GM06990 (cell line): ENCODE data around the gene RASGRP3.

Source experiments
- DNase-seq: peaks from one replicate; pipeline ENCODE4 v3.0.0-alpha.2; 2011; ENCODE audit not compliant: insufficient read length; ENCODE audit errors: extremely low read depth
- H3K27me3 ChIP-seq: replicated peaks from 2 replicates; pipeline ENCODE4 v1.6.0; 2011; ENCODE audit warnings: low read length; ENCODE audit not compliant: control insufficient read depth, insufficient read depth
- H3K36me3 ChIP-seq: 2 replicates; pipeline ENCODE4 v1.5.1; 2011; ENCODE audit warnings: low read length; ENCODE audit not compliant: control insufficient read depth, insufficient read depth
- H3K4me3 ChIP-seq: replicated peaks from 2 replicates; pipeline ENCODE4 v1.5.1; 2011; ENCODE audit warnings: low read depth, mild to moderate bottlenecking, control low read depth, low read length
- CTCF ChIP-seq: IDR thresholded peaks from 2 replicates; pipeline ENCODE4 v1.5.1; 2011; ENCODE audit warnings: low read length, control low read depth, mild to moderate bottlenecking, inconsistent platforms; ENCODE audit not compliant: insufficient read depth, poor library complexity, severe bottlenecking

The RASGRP3 gene

GRCh38 chr2:33614190-33614589, 137.7 kb downstream of the RASGRP3 start:
- DNase-seq = no peak
- Histone ChIP-seq H3K36me3 (no peaks in the 10 kb centered on the region), H3K27me3 (no peaks in the 10 kb centered on the region), H3K4me3 (no peak overlapping the region)
- no peak for TF ChIP-seq CTCF
